Cortex of kidney (tissue), 1 donor: Measurements from ENCODE around the gene PCID2.

ENCODE experiments used
- DNase-seq: peaks from one replicate; lab custom pipeline; 2025; lab: John Stamatoyannopoulos, UW

Gene PCID2

DNA sequence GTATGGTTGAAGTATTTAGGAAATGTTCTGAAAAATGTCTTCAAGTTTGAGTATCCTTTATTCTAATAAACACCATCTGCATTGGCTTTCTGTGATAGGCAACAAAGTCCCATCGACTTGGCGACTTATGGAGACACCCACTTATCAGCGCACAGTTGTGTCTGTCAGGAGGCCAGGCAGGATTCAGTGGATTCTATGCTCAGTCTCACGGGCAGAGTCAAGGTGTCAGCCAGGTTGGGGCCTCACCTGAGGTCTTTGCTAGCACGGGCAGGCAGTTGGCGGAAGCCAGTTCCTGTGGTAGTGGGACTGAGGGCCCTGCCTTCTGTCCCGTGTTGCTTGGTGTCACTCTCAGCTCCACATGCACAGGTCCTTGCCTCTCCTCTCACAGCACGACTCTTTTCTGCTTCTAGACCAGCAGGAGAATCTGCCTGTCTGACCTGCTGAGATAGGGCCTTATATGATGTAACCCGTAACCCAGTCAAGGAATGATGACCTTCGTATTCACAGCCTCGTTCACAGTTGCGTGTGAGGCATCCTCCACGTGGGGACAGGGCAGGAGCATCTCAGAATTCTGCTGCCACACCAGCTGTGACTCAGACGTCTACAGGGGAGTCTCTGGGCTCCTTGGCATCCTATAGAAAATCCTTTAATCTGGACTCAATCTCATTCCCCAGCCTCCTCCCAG, 10.9 kb upstream of the PCID2 start:
- DNase-seq = no peak

DNA sequence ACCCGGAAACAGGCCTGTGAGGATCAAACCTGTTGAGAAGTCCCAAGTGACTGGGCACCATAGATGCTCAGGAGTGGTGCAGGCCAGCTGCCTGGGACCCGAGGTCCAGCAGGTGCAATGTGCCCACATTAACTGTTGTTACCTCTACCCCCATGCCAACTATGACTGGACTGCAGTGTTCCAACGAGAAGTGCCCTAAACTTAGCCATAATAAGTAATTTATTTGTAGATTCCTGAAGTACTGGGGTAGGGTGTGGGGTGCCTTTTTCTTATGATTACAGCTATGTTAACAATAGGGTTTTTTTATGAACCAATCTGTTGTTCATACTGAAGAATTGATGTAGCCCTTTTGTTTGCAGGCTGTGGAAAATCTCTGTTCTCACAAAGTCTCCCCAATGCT, 10.1 kb upstream of the PCID2 start:
- DNase-seq = no peak

DNA sequence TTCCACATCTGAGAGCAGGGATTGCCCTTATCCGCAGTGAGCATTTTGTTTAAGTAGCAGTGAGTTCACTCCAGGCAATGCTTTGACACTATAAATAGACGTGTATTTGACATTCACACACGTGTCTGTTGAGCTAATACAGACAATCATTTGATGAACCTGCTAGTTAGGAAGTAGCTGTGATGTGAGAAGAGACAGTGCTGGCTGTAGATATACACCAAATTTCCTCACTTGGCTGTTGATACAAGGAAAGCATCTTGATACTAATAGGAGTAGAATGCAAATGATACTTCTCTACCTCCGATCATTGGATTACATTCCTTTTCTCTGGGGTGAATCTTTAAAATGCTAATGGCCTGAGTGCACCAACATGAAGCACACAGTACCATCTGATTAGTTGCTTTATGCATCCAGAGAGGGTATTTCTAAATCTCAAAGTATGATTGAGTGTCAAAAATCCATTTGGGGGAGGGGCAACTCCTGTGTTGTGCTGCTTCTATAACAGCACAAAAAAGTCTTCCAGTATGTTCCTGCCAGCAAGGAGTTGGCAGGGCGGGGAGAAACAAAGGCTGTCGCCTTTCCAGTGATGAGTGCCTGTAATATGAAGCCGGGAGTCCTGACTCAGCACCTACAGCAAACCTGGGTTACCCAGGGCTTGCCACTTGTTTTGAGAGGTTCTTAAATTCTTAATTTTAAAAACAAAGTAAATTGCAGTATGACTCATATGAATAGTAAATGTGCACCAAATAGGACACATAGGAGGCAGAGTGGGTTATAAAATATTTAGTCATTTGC, 8.0 kb upstream of the PCID2 start:
- no peak for DNase-seq

DNA sequence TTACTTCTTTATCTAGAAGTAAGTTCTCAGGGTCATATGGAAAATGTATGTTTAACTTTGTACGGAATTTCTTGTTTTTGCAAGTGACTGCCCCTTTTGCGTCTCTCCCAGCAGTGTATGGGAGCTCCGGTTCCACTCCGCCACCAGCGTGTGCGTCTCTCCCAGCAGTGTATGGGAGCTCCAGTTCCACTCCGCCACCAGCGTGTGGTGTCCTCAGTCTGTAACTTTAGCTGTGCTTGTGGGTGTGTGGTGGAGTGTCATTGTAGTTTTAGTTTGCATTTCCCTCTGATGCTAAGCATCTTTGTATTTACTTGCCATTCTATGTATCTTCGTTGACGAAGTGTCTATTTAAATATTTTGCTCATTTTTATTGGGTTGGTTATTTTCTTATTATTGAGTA, 3.3 kb upstream of the PCID2 start:
- DNase-seq = no peak

DNA sequence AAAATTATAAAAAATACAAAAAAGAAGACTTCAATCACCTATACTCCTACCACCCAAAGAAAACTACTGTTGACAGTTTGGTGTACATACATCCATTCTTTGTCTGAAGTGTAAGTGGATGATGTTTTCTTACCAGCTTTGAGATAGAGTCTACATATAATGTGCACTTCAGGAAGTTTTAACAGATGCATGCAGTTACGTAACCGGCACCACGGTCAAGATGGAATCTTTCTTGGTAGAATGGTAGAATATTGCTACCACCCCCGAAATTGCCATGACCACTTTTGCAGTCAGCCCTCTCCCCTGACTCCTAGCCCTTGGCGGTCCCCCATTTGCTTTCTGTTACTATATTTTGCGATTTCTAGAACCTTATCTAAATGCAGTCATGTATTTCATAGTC, 2.4 kb upstream of the PCID2 start:
- no peak for DNase-seq

- no peak for DNase-seq
Observed at GRCh38 chr13:113209759-113210421, 1.4 kb upstream of the PCID2 start.

GRCh38 chr13:113209336-113209758, 878 bp upstream of the PCID2 start, which contains the start of gene CUL4A:
TSS of gene CUL4A (plus strand) at chr13:113209613. CDS start at chr13:113209628, 15 bp downstream.
- no peak for DNase-seq

DNA sequence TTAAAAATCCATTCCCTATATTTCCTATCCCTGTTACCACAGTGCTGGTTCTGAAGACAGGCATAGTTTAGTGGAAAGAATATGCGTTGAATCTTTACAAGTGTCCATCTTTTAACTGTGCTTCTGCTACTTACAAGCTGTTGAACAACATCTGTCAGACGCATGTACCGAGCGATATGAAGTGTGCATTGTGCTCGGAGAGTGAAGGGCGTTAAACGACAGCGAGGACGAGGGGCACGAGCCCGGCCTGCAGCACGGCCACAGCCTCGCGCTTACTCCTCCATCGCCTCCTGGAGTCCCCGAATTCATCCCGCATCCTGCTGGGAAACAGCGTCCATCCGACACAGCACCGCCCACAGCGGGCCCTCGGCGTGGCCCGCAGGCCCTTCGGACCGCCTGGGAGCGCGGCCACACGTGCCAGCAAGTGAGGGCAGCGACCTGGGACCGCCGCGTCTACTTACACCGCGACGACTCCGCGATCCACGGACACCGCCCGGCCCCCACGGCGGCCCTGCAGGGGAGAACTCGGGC, 514 bp downstream of the PCID2 start:
- no peak for DNase-seq

GRCh38 chr13:113207460-113207859, 1.0 kb downstream of the PCID2 start:
- DNase-seq = no peak

- DNase-seq = no peak
Observed at GRCh38 chr13:113205428-113205931, 3.0 kb downstream of the PCID2 start.

- DNase-seq = no peak
Observed at GRCh38 chr13:113204378-113204734, 4.1 kb downstream of the PCID2 start.

GRCh38 chr13:113203507-113204377, 4.7 kb downstream of the PCID2 start:
- DNase-seq = no peak

DNA sequence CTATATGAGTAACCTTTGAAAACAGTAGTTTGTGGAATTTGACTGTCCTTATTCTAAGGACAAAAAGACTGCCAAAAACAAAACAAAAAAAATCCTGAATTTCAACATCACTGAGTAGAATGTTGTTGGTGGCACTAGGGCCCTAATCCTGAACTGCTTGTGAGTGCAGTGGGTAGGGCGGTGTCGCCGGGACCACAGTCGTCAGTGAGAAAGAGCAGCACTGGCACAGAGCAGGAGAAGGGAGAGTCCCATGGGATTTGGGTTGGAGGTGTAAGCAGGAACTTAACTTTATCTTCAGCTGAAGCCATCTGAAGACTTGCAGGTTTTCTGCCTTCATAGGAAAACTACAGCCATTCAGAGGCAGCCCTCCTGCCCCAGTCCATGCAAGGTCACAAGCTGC, 5.6 kb downstream of the PCID2 start:
- no peak for DNase-seq

- DNase-seq = no peak
Observed at GRCh38 chr13:113201815-113202214, 6.7 kb downstream of the PCID2 start.

DNA sequence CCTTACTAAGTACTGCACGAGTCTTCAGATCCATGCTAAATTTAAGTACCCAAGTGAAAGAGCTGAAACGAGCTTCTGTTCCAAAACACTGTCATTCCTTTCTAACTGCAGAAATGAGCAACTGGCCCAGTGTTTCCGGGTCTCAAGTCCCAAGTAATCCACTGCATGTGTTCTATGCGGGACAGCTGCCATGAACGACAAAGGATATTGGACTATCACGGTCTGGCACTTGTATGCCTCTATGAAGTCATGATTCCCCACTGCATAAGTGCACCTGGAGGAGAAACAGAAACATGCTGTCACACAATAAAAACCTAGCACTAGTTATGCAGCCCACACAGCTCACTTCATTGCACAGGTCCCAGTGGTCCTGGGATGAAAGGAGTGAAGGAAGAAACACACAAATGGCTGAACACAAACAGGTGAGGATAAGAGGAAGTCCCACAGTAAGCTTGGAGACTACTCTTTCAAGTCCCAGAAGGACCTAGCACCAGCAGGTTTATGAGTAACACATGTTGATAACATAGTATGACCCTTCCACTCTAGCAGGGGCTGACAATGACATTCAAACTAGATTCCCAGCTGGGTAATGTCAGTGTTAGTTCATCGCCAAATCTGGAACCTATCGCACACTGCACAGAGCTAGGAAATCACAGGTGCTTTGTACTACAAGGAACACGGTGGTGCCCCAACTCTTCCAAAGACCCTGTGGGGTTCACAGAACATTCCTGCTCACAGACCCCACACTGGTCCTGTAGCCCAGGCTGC, 11.3 kb downstream of the PCID2 start:
- no peak for DNase-seq

- DNase-seq = no peak
Observed at GRCh38 chr13:113195360-113195759, 13.1 kb downstream of the PCID2 start.

DNA sequence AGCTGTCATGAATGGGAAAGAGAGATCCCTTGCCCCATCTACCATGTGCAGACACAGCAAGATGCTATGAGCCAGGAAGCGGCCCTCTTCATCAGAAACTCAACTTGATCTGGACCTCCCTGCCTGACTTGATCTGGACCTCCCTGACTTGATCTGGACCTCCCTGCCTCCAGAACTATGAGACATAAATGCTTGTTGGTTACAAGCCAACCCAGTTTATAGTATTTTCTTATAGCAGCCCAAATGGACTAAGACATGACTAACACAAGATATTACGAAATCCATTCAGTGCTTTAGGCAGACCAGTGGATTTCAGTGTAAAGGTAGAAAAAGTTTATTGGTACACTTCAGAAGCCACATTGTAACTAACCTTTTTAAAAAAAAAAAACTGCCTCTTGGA, 15.6 kb downstream of the PCID2 start:
- no peak for DNase-seq

GRCh38 chr13:113192279-113192678, 16.2 kb downstream of the PCID2 start:
- DNase-seq = no peak

DNA sequence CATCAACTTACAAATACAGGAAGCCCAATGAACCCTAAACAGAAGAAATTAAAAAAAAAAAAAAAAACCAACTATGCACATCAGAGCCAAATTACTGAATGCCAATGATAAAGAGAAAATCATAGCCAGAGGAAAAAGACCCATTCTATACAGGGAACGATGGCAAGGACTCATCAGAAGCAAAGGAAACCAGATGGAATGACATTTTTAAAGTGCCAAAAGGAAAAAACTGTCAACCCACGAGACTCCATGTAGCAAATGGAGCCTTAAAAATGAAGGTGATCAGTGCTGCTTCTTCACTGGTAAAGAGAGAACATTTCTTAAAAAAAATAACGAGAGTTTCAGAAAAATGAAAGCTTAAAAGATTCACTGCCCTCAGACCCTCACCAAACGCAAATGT, 18.3 kb downstream of the PCID2 start:
- no peak for DNase-seq

DNA sequence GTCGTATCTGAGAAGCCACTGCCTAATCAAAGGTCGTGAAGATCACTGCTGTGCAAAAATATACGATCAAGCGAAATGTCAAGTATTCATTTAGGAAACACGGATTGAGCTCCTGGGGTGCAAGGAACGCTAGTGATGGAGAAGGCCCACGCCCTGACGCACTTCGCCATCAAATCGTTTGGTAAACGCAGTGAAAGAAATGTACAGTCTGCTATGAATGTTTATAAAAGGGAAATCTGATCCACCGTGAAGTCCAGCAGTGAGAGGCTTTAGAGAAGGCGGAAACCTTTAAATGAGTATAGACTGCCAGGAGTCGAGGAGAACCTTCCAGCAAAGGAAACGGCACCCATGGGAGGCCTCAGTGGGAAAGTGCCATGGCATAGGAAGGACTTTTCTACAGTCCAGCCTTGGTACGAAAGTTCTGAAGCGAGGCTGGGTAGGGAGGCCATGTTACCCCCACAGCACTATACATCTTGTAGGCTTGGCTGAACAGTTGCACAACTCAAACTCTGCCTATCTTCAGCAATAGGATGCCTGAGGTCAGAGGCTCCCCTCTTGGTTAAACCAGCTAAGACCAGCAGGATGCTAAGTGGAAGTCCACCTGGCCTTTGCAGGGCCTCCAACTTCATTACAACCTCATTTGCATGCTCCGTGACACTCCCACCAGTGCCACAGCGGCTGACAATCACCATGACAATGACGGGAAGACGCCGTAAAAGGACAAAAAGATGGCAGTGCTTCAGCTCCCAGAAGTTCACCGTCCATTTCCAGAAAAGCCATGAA, 20.4 kb downstream of the PCID2 start:
- DNase-seq = no peak
